ENCODE data around the gene NAA25. TPM values are rescaled to one million over a fixed set of nuclear protein-coding genes. Genes with fewer than 3 reads are reported as not detected.

The NAA25 gene
- total RNA-seq, 1 donor from 2014 or later: 37.4 TPM

GRCh38 chr12:111981987-111982386, 126.6 kb downstream of the NAA25 start:
- H3K9me3 Mint-ChIP-seq: peaks cover 3% of the 10 kb centered on the region
- H3K4me3 Mint-ChIP-seq: no peak overlapping the region

GRCh38 chr12:111980598-111980997, 128.0 kb downstream of the NAA25 start:
- no peak overlapping the region for H3K4me3 Mint-ChIP-seq
- peaks cover 12% of the 10 kb centered on the region for H3K36me3 Mint-ChIP-seq
- H3K27ac Mint-ChIP-seq: no peak overlapping the region
- TF ChIP-seq CTCF (IDR thresholded peaks at IDR 0.05; ENCODE audit: unreplicated experiment): no peak
- H3K4me1 Mint-ChIP-seq: no peaks in the 10 kb centered on the region
- H3K27me3 Mint-ChIP-seq (ENCODE audit: low read depth): no peaks in the 10 kb centered on the region
- H3K9me3 Mint-ChIP-seq: peaks cover 3% of the 10 kb centered on the region
- no peak for DNase-seq (ENCODE audit: low spot score in 2 of 2, unreplicated experiment in 2 of 2)

More at GRCh38 chr12:111981987-111982386, 126.6 kb downstream of the NAA25 start:
- DNase-seq (ENCODE audit: low spot score in 2 of 2, unreplicated experiment in 2 of 2): no peak
- H3K27me3 Mint-ChIP-seq (ENCODE audit: low read depth): no peaks in the 10 kb centered on the region
- no peak for TF ChIP-seq CTCF (IDR thresholded peaks at IDR 0.05; ENCODE audit: unreplicated experiment)
- no peaks in the 10 kb centered on the region for H3K4me1 Mint-ChIP-seq
- peaks cover 12% of the 10 kb centered on the region for H3K36me3 Mint-ChIP-seq
- no peak overlapping the region for H3K27ac Mint-ChIP-seq

- Mint-ChIP-seq H3K27ac (no peak overlapping the region), H3K36me3 (peaks cover 12% of the 10 kb centered on the region), H3K9me3 (peaks cover 3% of the 10 kb centered on the region), H3K4me1 (no peaks in the 10 kb centered on the region), H3K4me3 (no peak overlapping the region), H3K27me3 (ENCODE audit: low read depth) (no peaks in the 10 kb centered on the region)
- no peak for TF ChIP-seq CTCF (IDR thresholded peaks at IDR 0.05; ENCODE audit: unreplicated experiment)
- DNase-seq (ENCODE audit: low spot score in 2 of 2, unreplicated experiment in 2 of 2): no peak
Measured at GRCh38 chr12:111978545-111978944, 130.0 kb downstream of the NAA25 start.

- TF ChIP-seq CTCF (IDR thresholded peaks at IDR 0.05; ENCODE audit: unreplicated experiment): no peak
- H3K9me3 Mint-ChIP-seq: peaks cover 3% of the 10 kb centered on the region
- no peaks in the 10 kb centered on the region for H3K27me3 Mint-ChIP-seq (ENCODE audit: low read depth)
- H3K27ac Mint-ChIP-seq: peak overlapping the region; percentile 20
- peaks cover 19% of the 10 kb centered on the region for H3K36me3 Mint-ChIP-seq
- H3K4me1 Mint-ChIP-seq: no peaks in the 10 kb centered on the region
- H3K4me3 Mint-ChIP-seq: no peak overlapping the region
- DNase-seq (ENCODE audit: low spot score in 2 of 2, unreplicated experiment in 2 of 2): no peak
Measured at GRCh38 chr12:111976860-111977259, 131.7 kb downstream of the NAA25 start.

Small RNAs within 50 kb of the gene (microRNA-seq; reads per million reads assigned to microRNA genes)
- not detected for gene MIR3657

Other genes with a start within 250 kb of the NAA25 start
- gene TMEM116, start 95.6 kb downstream of the NAA25 start, total RNA-seq: 12.0 to 16.5 TPM (median 16.0 TPM) in 3 replicates
- 96.6 to 97.6 TPM (median 97.5 TPM) in 3 replicates for gene ERP29, start 95.4 kb downstream of the NAA25 start, total RNA-seq
- gene TRAFD1, start 16.8 kb upstream of the NAA25 start, total RNA-seq: 35.0 to 36.5 TPM (median 36.1 TPM) in 3 replicates